PC-9 (cell line): Measurements from ENCODE around the gene STPG1. TPM values are rescaled to one million over a fixed set of nuclear protein-coding genes. Genes with fewer than 3 reads are reported as not detected.

Experiments used
- BruUV-seq: library from RNA; stranded (reverse); fragments of 400-500 nt; replicated peaks from 2 replicates; lab custom pipeline; 2021; lab: Mats Ljungman, UMichigan
- CTCF ChIA-PET: fragments of 300-600 bp; sonication (Branson Sonifier 250); formaldehyde crosslinking; loops from one replicate; lab custom pipeline; 2022; ENCODE audit warnings: antibody characterized with exemption; lab: Charles Lee
- POLR2A ChIA-PET: fragments of 300-600 bp; sonication (Branson Sonifier 250); formaldehyde crosslinking; loops from one replicate; lab custom pipeline; 2022; ENCODE audit warnings: antibody characterized with exemption; ENCODE audit not compliant: unreplicated experiment; lab: Charles Lee
- DNase-seq, 2 experiments: peaks; one replicate each; pipeline versions ENCODE4 v3.0.0 to v3.0.0-alpha.2; 2015 to 2022; ENCODE audit warnings: mixed read lengths in 1 of 2
- H2AFZ ChIP-seq: fragments of 200-600 bp; sonication (generic); 2 replicates; pipeline ENCODE4 v1.8.1; 2017; ENCODE audit warnings: antibody characterized with exemption
- H3F3A ChIP-seq: fragments of 200-600 bp; sonication (generic); 2 replicates; pipeline ENCODE4 v1.8.1; 2017; ENCODE audit warnings: antibody characterized with exemption, mild to moderate bottlenecking, low read depth; ENCODE audit not compliant: insufficient read depth
- H3K27ac ChIP-seq: fragments of 200-600 bp; sonication (generic); 2 replicates; pipeline ENCODE4 v1.6.1; 2016; ENCODE audit warnings: mixed run types
- H3K27me3 ChIP-seq: fragments of 200-600 bp; sonication (generic); 2 replicates; pipeline ENCODE4 v1.6.1; 2016; ENCODE audit warnings: low read depth, mixed run types; ENCODE audit not compliant: insufficient read depth
- H3K36me3 ChIP-seq: fragments of 200-600 bp; sonication (generic); 2 replicates; pipeline ENCODE4 v1.6.1; 2016; ENCODE audit warnings: low read depth, mixed run types
- H3K4me1 ChIP-seq: fragments of 200-600 bp; sonication (generic); replicated peaks from 2 replicates; pipeline ENCODE4 v1.6.1; 2016; ENCODE audit warnings: mixed run types; ENCODE audit not compliant: insufficient read depth
- H3K4me2 ChIP-seq: fragments of 200-600 bp; sonication (generic); 2 replicates; pipeline ENCODE4 v1.6.1; 2017; ENCODE audit warnings: mixed run types
- H3K4me3 ChIP-seq: fragments of 200-600 bp; sonication (generic); 2 replicates; pipeline ENCODE4 v1.6.1; 2016; ENCODE audit warnings: mixed run types
- H3K79me2 ChIP-seq: fragments of 200-600 bp; sonication (generic); 2 replicates; pipeline ENCODE4 v1.6.1; 2017; ENCODE audit warnings: low read depth, mixed run types
- H3K9me2 ChIP-seq: fragments of 200-600 bp; sonication (generic); 2 replicates; pipeline ENCODE4 v1.8.1; 2017; ENCODE audit warnings: mild to moderate bottlenecking; ENCODE audit not compliant: insufficient read depth
- H3K9me3 ChIP-seq: fragments of 200-600 bp; sonication (generic); 2 replicates; pipeline ENCODE4 v1.8.1; 2016; ENCODE audit warnings: low read depth; ENCODE audit not compliant: insufficient read depth
- H4K20me1 ChIP-seq: fragments of 200-600 bp; sonication (generic); 2 replicates; pipeline ENCODE4 v1.8.1; 2017; ENCODE audit not compliant: insufficient read depth
- CTCF ChIP-seq: fragments of 200-600 bp; sonication (generic); conservative IDR thresholded peaks from 2 replicates; pipeline ENCODE4 v1.6.1; 2017; ENCODE audit warnings: mixed run types, antibody characterized with exemption, mild to moderate bottlenecking, moderate library complexity
- EZH2 ChIP-seq: fragments of 200-600 bp; sonication (generic); IDR thresholded peaks from 2 replicates; pipeline ENCODE4 v1.8.0; 2017; ENCODE audit warnings: antibody characterized with exemption, low read depth
- intact Hi-C: fragments of 100-400 bp; cut with micrococcal nuclease; formaldehyde crosslinking; loops from one replicate; pipeline ENCODE4 v1.10.0; 2022; ENCODE audit not compliant: unreplicated experiment
- total RNA-seq: library from RNA; stranded (reverse); gene quantifications from 2 replicates; pipeline ENCODE4 v1.2.3, GENCODE V29; 2021

STPG1 gene
- total RNA-seq, 1 experiment from 2014 or later: 11.4 TPM

DNA sequence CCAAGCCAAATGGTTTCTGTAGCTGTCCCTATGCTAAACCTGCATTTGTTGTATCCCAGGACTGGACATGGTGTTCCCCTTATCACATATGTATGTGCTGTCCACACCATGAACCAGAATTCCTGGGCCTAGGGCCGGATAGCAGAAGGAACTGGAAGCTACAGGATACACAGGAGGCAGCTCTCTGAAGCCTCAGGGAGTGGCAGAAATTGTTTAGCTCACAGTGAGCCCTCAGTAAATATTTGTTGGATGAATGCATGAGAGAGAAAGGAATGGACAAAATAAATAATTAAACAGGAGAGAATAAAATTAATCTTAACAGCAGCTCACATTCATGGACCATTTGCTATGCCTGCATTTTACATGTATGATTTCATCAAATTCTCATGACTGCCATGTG is 4.1 kb upstream of the STPG1 start:
- Histone ChIP-seq H4K20me1 (no peaks in the 10 kb centered on the region), H3F3A (peaks cover 21% of the 10 kb centered on the region; the same call in 1 of the 2 replicates), H2AFZ (no peak overlapping the region), H3K9me3 (no peaks in the 10 kb centered on the region), H3K4me1 (peaks cover 28% of the 10 kb centered on the region), H3K36me3 (no peaks in the 10 kb centered on the region), H3K79me2 (peaks cover 20% of the 10 kb centered on the region), H3K4me2 (peak overlapping the region; percentile 95), H3K27ac (peak overlapping the region; percentile 64), H3K27me3 (no peaks in the 10 kb centered on the region), H3K4me3 (peak overlapping the region; percentile 63; the same call in 1 of the 2 replicates), H3K9me2 (no peaks in the 10 kb centered on the region)
- ChIA-PET CTCF (interaction anchor here (0.5 to 1.5 kb wide), 5 partner anchors 20 to 417 kb away, joined by 3 to 7 read pairs (median 4); no protein-coding TSS in a partner anchor), POLR2A (no interaction called here)
- no TSS peak for BruUV-seq
- DNase-seq: peak in 1 of 2 experiments; percentile 44
- intact Hi-C loops: loop anchor here (5.0 to 10.0 kb wide), 3 partner anchors 100 to 420 kb away; no protein-coding TSS in a partner anchor
- TF ChIP-seq EZH2 (no peak), CTCF (no peak)

GRCh38 chr1:24416666-24417391 is 3.2 kb upstream of the STPG1 start:
- H3K4me3 ChIP-seq: peak overlapping the region; percentile 63
- no TSS peak for BruUV-seq
- CTCF ChIA-PET: interaction anchor here (0.6 to 1.5 kb wide), 5 partner anchors 19 to 418 kb away, joined by 4 to 8 read pairs (median 5); no protein-coding TSS in a partner anchor
- H3K4me2 ChIP-seq: peak overlapping the region; percentile 95
- H3K36me3 ChIP-seq: no peaks in the 10 kb centered on the region
- H4K20me1 ChIP-seq: no peaks in the 10 kb centered on the region
- POLR2A ChIA-PET: interaction anchor here (0.5 to 0.7 kb wide), 3 partner anchors 86 to 1458 kb away, joined by 3 to 17 read pairs (median 4); partner anchors contain the start of genes PAQR7 and RCAN3
- DNase-seq: peak; percentile 69 to 94
- H3K79me2 ChIP-seq: peaks cover 26% of the 10 kb centered on the region
- H3K4me1 ChIP-seq: peaks cover 36% of the 10 kb centered on the region
- peak overlapping the region; percentile 94 for H2AFZ ChIP-seq
- peaks cover 21% of the 10 kb centered on the region; the same call in 1 of the 2 replicates for H3F3A ChIP-seq
- no peaks in the 10 kb centered on the region for H3K27me3 ChIP-seq
- no peaks in the 10 kb centered on the region for H3K9me2 ChIP-seq
- TF ChIP-seq EZH2 (no peak), CTCF (no peak)
- no peaks in the 10 kb centered on the region for H3K9me3 ChIP-seq
- H3K27ac ChIP-seq: peak overlapping the region; percentile 64
- intact Hi-C loops: loop anchor here (5.0 to 10.0 kb wide), 3 partner anchors 100 to 420 kb away; no protein-coding TSS in a partner anchor

GRCh38 chr1:24415910-24416665 is 2.5 kb upstream of the STPG1 start:
- BruUV-seq: TSS peak; percentile 23
- peaks cover 28% of the 10 kb centered on the region for H3K79me2 ChIP-seq
- intact Hi-C loops: loop anchor here (1.0 to 10.0 kb wide), 5 partner anchors 86 to 421 kb away; partner anchors contain the start of genes RCAN3 and SRRM1

More at GRCh38 chr1:24415910-24416665, 2.5 kb upstream of the STPG1 start:
- peak in 1 of 2 experiments; percentile 36 for DNase-seq
- no peaks in the 10 kb centered on the region for H4K20me1 ChIP-seq
- H3F3A ChIP-seq: peaks cover 21% of the 10 kb centered on the region; the same call in 1 of the 2 replicates
- H3K4me2 ChIP-seq: peak overlapping the region; percentile 95
- ChIA-PET CTCF (interaction anchor here (0.6 to 1.5 kb wide), 8 partner anchors 69 to 408 kb away, joined by 3 to 8 read pairs (median 5); no protein-coding TSS in a partner anchor), POLR2A (interaction anchor here (0.5 to 0.7 kb wide), 4 partner anchors 87 to 1459 kb away, joined by 3 to 17 read pairs (median 4); partner anchors contain the start of genes PAQR7 and RCAN3)
- no peaks in the 10 kb centered on the region for H3K9me3 ChIP-seq
- peak overlapping the region; percentile 64 for H3K27ac ChIP-seq
- peaks cover 41% of the 10 kb centered on the region for H3K4me1 ChIP-seq
- H3K36me3 ChIP-seq: no peaks in the 10 kb centered on the region
- no peaks in the 10 kb centered on the region for H3K27me3 ChIP-seq
- TF ChIP-seq EZH2: no peak
- no peak for TF ChIP-seq CTCF
- H3K4me3 ChIP-seq: peak overlapping the region; percentile 63
- peak overlapping the region; percentile 94 for H2AFZ ChIP-seq
- H3K9me2 ChIP-seq: no peaks in the 10 kb centered on the region
